OCI-LY7 (cell line): ENCODE measurements around the gene IL13RA2. TPM values are rescaled to one million over a fixed set of nuclear protein-coding genes. Genes with fewer than 3 reads are reported as not detected.

Source experiments
- Bru-seq: library from RNA; stranded (reverse); fragments of 400-500 nt; gene quantifications from one replicate; lab custom pipeline; 2021; lab: Mats Ljungman, UMichigan
- BruChase-seq, 2 experiments: library from RNA; stranded (reverse); fragments of 400-500 nt; gene quantifications; one replicate each; lab custom pipeline; 2021; lab: Mats Ljungman, UMichigan
- BruUV-seq: library from RNA; stranded (reverse); fragments of 400-500 nt; replicated peaks from 2 replicates; lab custom pipeline; 2021; lab: Mats Ljungman, UMichigan
- CTCF ChIA-PET: fragments of 300-600 bp; sonication (Branson Sonifier 250); formaldehyde crosslinking; loops from one replicate; lab custom pipeline; 2022; ENCODE audit warnings: antibody characterized with exemption; ENCODE audit not compliant: unreplicated experiment; lab: Charles Lee
- POLR2A ChIA-PET: fragments of 300-600 bp; sonication (Branson Sonifier 250); formaldehyde crosslinking; loops from one replicate; lab custom pipeline; 2022; ENCODE audit warnings: antibody characterized with exemption; lab: Charles Lee
- DNase-seq: peaks from one replicate; pipeline ENCODE4 v3.0.0-alpha.2; 2015; ENCODE audit warnings: low spot score
- H2AFZ ChIP-seq: fragments of 200-600 bp; sonication (generic), shearing (Covaris generic); 2 replicates; pipeline ENCODE4 v1.6.1; 2014; ENCODE audit warnings: mild to moderate bottlenecking, antibody characterized with exemption, low read length, moderate library complexity
- H3K27ac ChIP-seq: fragments of 200-600 bp; sonication (generic); 2 replicates; pipeline ENCODE4 v1.5.1; 2014; ENCODE audit warnings: mixed run types, low read depth, mild to moderate bottlenecking, moderate library complexity, low read length, inconsistent platforms; ENCODE audit not compliant: poor library complexity, severe bottlenecking
- H3K36me3 ChIP-seq: fragments of 200-600 bp; sonication (generic); 2 replicates; pipeline ENCODE4 v1.6.1; 2014; ENCODE audit warnings: mild to moderate bottlenecking, antibody characterized with exemption, low read length, moderate library complexity, mixed read lengths; ENCODE audit not compliant: insufficient read depth
- H3K4me1 ChIP-seq: fragments of 200-600 bp; sonication (generic); 2 replicates; pipeline ENCODE4 v1.5.1; 2014; ENCODE audit warnings: mild to moderate bottlenecking, low read length; ENCODE audit not compliant: insufficient read depth, poor library complexity, severe bottlenecking
- H3K4me2 ChIP-seq: fragments of 200-600 bp; sonication (generic); 2 replicates; pipeline ENCODE4 v1.6.1; 2014; ENCODE audit warnings: mild to moderate bottlenecking, low read length
- H3K4me3 ChIP-seq: fragments of 200-600 bp; sonication (generic); 2 replicates; pipeline ENCODE4 v1.5.1; 2014; ENCODE audit warnings: mild to moderate bottlenecking, low read depth, low read length; ENCODE audit not compliant: poor library complexity, severe bottlenecking
- H3K79me2 ChIP-seq: fragments of 200-600 bp; sonication (generic); 2 replicates; pipeline ENCODE4 v1.6.1; 2016; ENCODE audit warnings: low read depth, mild to moderate bottlenecking, low read length, moderate library complexity, mixed read lengths; ENCODE audit not compliant: insufficient read depth
- H3K9me2 ChIP-seq: fragments of 200-600 bp; sonication (generic); 2 replicates; pipeline ENCODE4 v1.6.1; 2016; ENCODE audit warnings: mild to moderate bottlenecking, low read length, mixed read lengths; ENCODE audit not compliant: insufficient read depth
- H3K9me3 ChIP-seq: fragments of 200-600 bp; sonication (generic); 2 replicates; pipeline ENCODE4 v1.6.1; 2014; ENCODE audit warnings: mild to moderate bottlenecking, mixed run types, low read length, mixed read lengths
- H4K20me1 ChIP-seq: fragments of 200-600 bp; sonication (generic); 2 replicates; pipeline ENCODE4 v1.6.1; 2014; ENCODE audit warnings: mild to moderate bottlenecking, antibody characterized with exemption, low read length, moderate library complexity, mixed read lengths; ENCODE audit not compliant: insufficient read depth
- CTCF ChIP-seq: fragments of 200-600 bp; sonication (generic); conservative IDR thresholded peaks from 2 replicates; pipeline ENCODE4 v1.5.1; 2014; ENCODE audit warnings: mild to moderate bottlenecking, antibody characterized with exemption, low read length, moderate library complexity, mixed read lengths
- EZH2phosphoT487 ChIP-seq: fragments of 200-600 bp; sonication (generic); IDR thresholded peaks from 2 replicates; pipeline ENCODE4 v1.6.1; 2018; ENCODE audit warnings: low read depth, borderline replicate concordance, mild to moderate bottlenecking, mixed run types, antibody characterized with exemption, low read length, moderate library complexity, mixed read lengths
- intact Hi-C: fragments of 100-400 bp; cut with micrococcal nuclease; formaldehyde crosslinking; loops from one replicate; pipeline ENCODE4 v1.10.0; 2022; ENCODE audit not compliant: unreplicated experiment
- long read RNA-seq: library from polyadenylated mRNA; stranded (forward); transcript quantifications from one replicate; pipeline ENCODE4 v2.0.0, GENCODE V29; 2022
- total RNA-seq, 2 experiments: library from RNA; depleted of rRNA in 1 of 2; stranded (reverse); fragments of >200 nt in 1 of 2; shearing (Covaris generic) in 1 of 2; gene quantifications; 2 replicates each; pipeline ENCODE4 v1.2.3, GENCODE V29; 2014 to 2022

The IL13RA2 gene
- total RNA-seq (2014; rRNA removed; shearing (Covaris generic)): not detected in 2 replicates
- total RNA-seq (2022): not detected in 2 replicates
- Bru-seq, nascent RNA: not detected
- not detected for BruChase-seq, experiment 1, labeled RNA remaining after a 6-hour chase
- not detected for BruChase-seq, experiment 2, labeled RNA remaining after a 2-hour chase
- long read RNA-seq: 0 reads

- TF ChIP-seq EZH2phosphoT487 (no peak), CTCF (no peak)
- H3K27ac ChIP-seq: no peak within 1 kb of the TSS
- no peak within 1 kb of the TSS for H2AFZ ChIP-seq
- CTCF ChIA-PET: no interaction called here
- POLR2A ChIA-PET: no interaction called here
- H3K4me2 ChIP-seq: no peak within 1 kb of the TSS
- no peak within 1 kb of the TSS for H3K4me3 ChIP-seq
- no peaks in the 10 kb centered on the region for H4K20me1 ChIP-seq
- no peak for DNase-seq
- no peaks in the 10 kb centered on the region for H3K36me3 ChIP-seq
- no peaks in the 10 kb centered on the region for H3K9me2 ChIP-seq
- intact Hi-C loops: no loop called here
- no TSS peak for BruUV-seq
- no peaks in the 10 kb centered on the region for H3K9me3 ChIP-seq
- H3K79me2 ChIP-seq: no peaks in the 10 kb centered on the region
- no peaks in the 10 kb centered on the region for H3K4me1 ChIP-seq
Measured at GRCh38 chrX:115017455-115017854, at the start of gene IL13RA2. Gene IL13RA2 (minus strand): TSS chrX:115017616. CDS start chrX:115017269, 347 bp downstream.

- no peaks in the 10 kb centered on the region for H3K4me1 ChIP-seq
- BruUV-seq: no TSS peak
- H2AFZ ChIP-seq: no peak overlapping the region
- no peaks in the 10 kb centered on the region for H3K79me2 ChIP-seq
- H3K9me2 ChIP-seq: no peaks in the 10 kb centered on the region
- TF ChIP-seq EZH2phosphoT487: no peak
- no peak for TF ChIP-seq CTCF
- no peak overlapping the region for H3K4me2 ChIP-seq
- intact Hi-C loops: no loop called here
- H3K9me3 ChIP-seq: no peaks in the 10 kb centered on the region
- ChIA-PET POLR2A (no interaction called here), CTCF (no interaction called here)
- no peaks in the 10 kb centered on the region for H4K20me1 ChIP-seq
- DNase-seq: no peak
- no peak overlapping the region for H3K4me3 ChIP-seq
- H3K27ac ChIP-seq: no peak overlapping the region
- H3K36me3 ChIP-seq: no peaks in the 10 kb centered on the region
Measured at GRCh38 chrX:115065304-115065703, 47.9 kb upstream of the IL13RA2 start.

GRCh38 chrX:115060013-115060412, 42.6 kb upstream of the IL13RA2 start:
- H2AFZ ChIP-seq: no peak overlapping the region
- no TSS peak for BruUV-seq
- no peaks in the 10 kb centered on the region for H3K9me2 ChIP-seq
- no peak overlapping the region for H3K4me2 ChIP-seq
- TF ChIP-seq CTCF: no peak
- no peak for TF ChIP-seq EZH2phosphoT487
- no peaks in the 10 kb centered on the region for H3K36me3 ChIP-seq
- H4K20me1 ChIP-seq: no peaks in the 10 kb centered on the region
- H3K4me3 ChIP-seq: no peak overlapping the region
- ChIA-PET POLR2A (no interaction called here), CTCF (no interaction called here)
- H3K4me1 ChIP-seq: no peaks in the 10 kb centered on the region
- DNase-seq: no peak
- H3K79me2 ChIP-seq: no peaks in the 10 kb centered on the region
- no peak overlapping the region for H3K27ac ChIP-seq
- no peaks in the 10 kb centered on the region for H3K9me3 ChIP-seq
- intact Hi-C loops: no loop called here
